Measurements from ENCODE around the gene MRPS23. TPM values are rescaled to one million over a fixed set of nuclear protein-coding genes. Genes with fewer than 3 reads are reported as not detected.
A peak's percentile ranks its signal among the peaks of the same experiment; 100 is the strongest.

Gene MRPS23
- total and polyA plus RNA-seq, 2 experiments from 2014 or later, result 33.4 to 61.1 TPM

DNA sequence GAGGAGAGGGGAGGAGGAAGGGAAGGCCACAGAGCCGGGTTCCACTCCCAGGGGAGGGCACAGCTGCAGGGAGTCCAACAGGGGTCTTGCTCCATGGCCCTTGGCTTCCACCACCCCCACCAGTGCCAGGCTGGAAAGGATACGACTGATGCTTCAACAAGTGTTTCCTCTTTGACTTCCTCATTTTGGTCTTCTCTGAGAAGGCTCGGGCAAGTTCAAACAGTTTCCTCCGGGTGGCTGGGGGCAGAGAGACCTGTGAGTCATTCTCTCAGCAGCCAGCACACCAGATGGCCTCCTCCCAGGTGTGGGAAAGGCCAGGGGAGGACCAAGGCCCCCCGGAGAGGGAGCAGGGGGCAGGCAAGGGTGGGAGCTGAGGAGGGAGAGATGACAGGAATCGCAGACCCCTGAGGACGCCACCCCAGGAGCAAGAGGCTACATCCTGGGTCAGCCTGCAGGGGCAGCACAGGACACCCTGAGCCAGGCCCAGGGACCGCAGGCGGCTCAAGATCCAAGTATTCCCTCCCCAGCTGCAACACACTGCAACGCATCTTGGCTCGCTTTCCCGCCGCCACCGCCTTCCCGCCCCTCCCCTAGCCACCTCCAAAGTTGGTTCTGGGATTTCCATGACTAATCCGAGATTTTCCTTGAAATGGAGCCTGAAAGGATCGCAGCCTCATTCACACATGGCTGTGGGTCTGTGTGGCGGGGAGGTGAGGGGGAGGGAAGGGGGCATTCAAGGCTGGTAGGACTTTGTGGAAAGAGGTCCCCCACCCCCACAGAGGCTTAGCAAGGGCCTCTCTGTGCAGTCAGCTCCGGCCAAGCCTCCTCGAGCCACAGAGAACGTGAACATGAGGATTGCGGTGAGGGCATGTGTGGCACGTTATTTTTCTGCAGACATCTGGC is 18.4 kb upstream of the MRPS23 start:
- peak overlapping the region; percentile 75 for H3K27ac ChIP-seq
- H2AFZ ChIP-seq, result no peak overlapping the region
- in situ Hi-C loops (cut with MboI), result no loop called here
- TF ChIP-seq EZH2 (IDR thresholded peaks at IDR 0.05; ENCODE audit: insufficient read depth, poor library complexity, severe bottlenecking) (no peak), EZH2phosphoT487 (IDR thresholded peaks at IDR 0.05; ENCODE audit: insufficient read depth, low read depth) (no peak)
- no peaks in the 10 kb centered on the region for H3K79me2 ChIP-seq (ENCODE audit: insufficient read depth)
- WGBS, 2 experiments (ENCODE audit: low coverage in 1 of 2, low lambda C conversion rate in 2 of 2, missing lambda C conversion rate in 2 of 2), result 9 to 13% methylated on average over 21 to 23 of the region's 23 CpGs
- no peaks in the 10 kb centered on the region for H3K9me3 ChIP-seq (ENCODE audit: low read depth)
- H3K36me3 ChIP-seq (ENCODE audit: low read depth), result no peaks in the 10 kb centered on the region
- peak overlapping the region; percentile 77 for H3K4me2 ChIP-seq (ENCODE audit: unreplicated experiment)
- no peaks in the 10 kb centered on the region for H3K9me2 ChIP-seq (ENCODE audit: insufficient read depth)
- H3K4me3 ChIP-seq, result no peak overlapping the region
- H3K4me1 ChIP-seq (ENCODE audit: insufficient read depth), result peaks cover 40% of the 10 kb centered on the region
- peak; percentile 92 for DNase-seq
- H4K20me1 ChIP-seq (ENCODE audit: insufficient read depth), result no peaks in the 10 kb centered on the region
- H3K27me3 ChIP-seq (replicated peaks; ENCODE audit: insufficient read depth), result no peaks in the 10 kb centered on the region
- H3K9ac ChIP-seq, result peak overlapping the region; percentile 43
- peaks cover 29% of the 10 kb centered on the region for H3F3A ChIP-seq (ENCODE audit: insufficient read depth)

DNA sequence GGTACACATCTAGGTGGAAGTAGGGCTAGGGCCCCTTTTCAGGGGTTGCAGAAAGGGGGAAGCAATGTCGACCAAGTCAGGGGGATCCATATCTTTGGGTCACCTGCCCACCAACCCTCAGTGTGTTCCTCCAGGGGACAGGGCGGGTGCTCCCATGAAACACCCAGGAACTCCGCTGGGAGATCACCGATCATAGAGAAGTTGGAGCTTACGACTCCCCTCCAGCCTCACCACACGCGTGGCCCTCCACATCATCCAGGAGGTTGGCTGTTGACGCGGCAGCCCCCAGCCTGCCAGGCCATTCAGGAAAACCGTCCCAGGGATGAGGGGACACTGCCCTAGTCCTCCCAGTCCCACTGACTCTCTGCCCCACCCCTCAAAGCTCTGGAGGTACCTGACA is 17.3 kb upstream of the MRPS23 start:
- in situ Hi-C loops (cut with MboI), result no loop called here
- Histone ChIP-seq H3K27ac (no peak overlapping the region), H3K9ac (0 out of 2 replicates have a peak overlapping the region, but pooled peaks have one; percentile 43), H3K9me3 (ENCODE audit: low read depth) (no peaks in the 10 kb centered on the region), H3F3A (ENCODE audit: insufficient read depth) (peaks cover 29% of the 10 kb centered on the region), H2AFZ (no peak overlapping the region), H3K79me2 (ENCODE audit: insufficient read depth) (no peaks in the 10 kb centered on the region), H3K4me1 (ENCODE audit: insufficient read depth) (peaks cover 38% of the 10 kb centered on the region), H3K36me3 (ENCODE audit: low read depth) (no peaks in the 10 kb centered on the region), H3K4me2 (ENCODE audit: unreplicated experiment) (no peak overlapping the region), H4K20me1 (ENCODE audit: insufficient read depth) (no peaks in the 10 kb centered on the region), H3K4me3 (no peak overlapping the region), H3K9me2 (ENCODE audit: insufficient read depth) (no peaks in the 10 kb centered on the region), H3K27me3 (replicated peaks; ENCODE audit: insufficient read depth) (no peaks in the 10 kb centered on the region)
- TF ChIP-seq EZH2 (IDR thresholded peaks at IDR 0.05; ENCODE audit: insufficient read depth, poor library complexity, severe bottlenecking) (no peak), EZH2phosphoT487 (IDR thresholded peaks at IDR 0.05; ENCODE audit: insufficient read depth, low read depth) (no peak)
- 92 to 94% methylated on average over 8 to 10 of the region's 10 CpGs for WGBS, 2 experiments (ENCODE audit: low coverage in 1 of 2, low lambda C conversion rate in 2 of 2, missing lambda C conversion rate in 2 of 2)
- DNase-seq, result no peak

DNA sequence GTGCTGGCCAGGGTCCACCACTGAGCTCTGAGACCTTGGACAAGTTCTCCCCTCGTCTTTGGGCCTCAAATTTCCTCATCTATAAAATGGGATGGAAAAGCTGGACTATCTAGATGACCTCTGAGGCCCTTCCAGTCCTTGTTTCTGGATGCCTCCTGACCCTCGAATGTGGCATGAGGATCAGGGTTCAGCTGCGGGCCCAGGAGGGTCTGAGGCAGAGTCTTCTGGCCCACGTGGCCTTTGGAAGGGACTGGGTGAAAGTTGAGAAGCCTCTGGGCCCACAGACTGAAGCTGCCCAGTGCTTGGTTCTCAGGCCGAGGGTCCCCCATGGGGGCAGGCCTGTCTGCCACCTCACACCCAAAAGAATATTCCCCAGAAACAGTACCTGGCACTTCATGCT is 16.9 kb upstream of the MRPS23 start:
- no peaks in the 10 kb centered on the region for H3K9me2 ChIP-seq (ENCODE audit: insufficient read depth)
- no peak overlapping the region for H3K4me2 ChIP-seq (ENCODE audit: unreplicated experiment)
- H3K79me2 ChIP-seq (ENCODE audit: insufficient read depth), result no peaks in the 10 kb centered on the region
- in situ Hi-C loops (cut with MboI), result no loop called here
- H3K27me3 ChIP-seq (replicated peaks; ENCODE audit: insufficient read depth), result no peaks in the 10 kb centered on the region
- 93 to 96% methylated on average over 5 of the region's 5 CpGs for WGBS, 2 experiments (ENCODE audit: low coverage in 1 of 2, low lambda C conversion rate in 2 of 2, missing lambda C conversion rate in 2 of 2)
- H4K20me1 ChIP-seq (ENCODE audit: insufficient read depth), result no peaks in the 10 kb centered on the region
- H3K9me3 ChIP-seq (ENCODE audit: low read depth), result no peaks in the 10 kb centered on the region
- H3K4me3 ChIP-seq, result no peak overlapping the region
- peaks cover 39% of the 10 kb centered on the region for H3K4me1 ChIP-seq (ENCODE audit: insufficient read depth)
- TF ChIP-seq EZH2phosphoT487 (IDR thresholded peaks at IDR 0.05; ENCODE audit: insufficient read depth, low read depth) (no peak), EZH2 (IDR thresholded peaks at IDR 0.05; ENCODE audit: insufficient read depth, poor library complexity, severe bottlenecking) (no peak)
- H3K36me3 ChIP-seq (ENCODE audit: low read depth), result no peaks in the 10 kb centered on the region
- H3K27ac ChIP-seq, result no peak overlapping the region
- H2AFZ ChIP-seq, result no peak overlapping the region
- H3K9ac ChIP-seq, result no peak overlapping the region
- no peak for DNase-seq
- H3F3A ChIP-seq (ENCODE audit: insufficient read depth), result peaks cover 29% of the 10 kb centered on the region

DNA sequence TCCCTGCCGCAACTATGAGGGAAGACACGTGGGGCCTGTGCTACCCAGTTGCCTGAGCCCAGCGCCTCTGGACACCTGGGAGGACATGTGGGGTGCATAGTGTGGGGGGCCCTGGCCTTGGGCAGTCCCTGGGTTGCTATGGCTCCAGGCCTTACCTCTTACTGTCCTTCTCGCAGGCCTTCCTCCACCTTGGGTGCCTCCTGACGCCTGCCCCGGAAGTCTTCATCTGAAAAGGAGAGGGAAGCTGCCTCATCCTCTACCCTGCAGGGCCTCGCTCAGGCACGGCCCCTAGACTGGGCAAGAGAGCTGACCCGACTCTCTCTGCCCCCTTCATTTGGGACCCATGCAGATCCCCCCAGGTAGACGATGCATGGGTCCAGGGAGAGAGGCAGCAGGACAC is 16.5 kb upstream of the MRPS23 start:
- H3K4me1 ChIP-seq (ENCODE audit: insufficient read depth), result peaks cover 42% of the 10 kb centered on the region
- no peaks in the 10 kb centered on the region for H3K79me2 ChIP-seq (ENCODE audit: insufficient read depth)
- H3K9me3 ChIP-seq (ENCODE audit: low read depth), result no peaks in the 10 kb centered on the region
- H4K20me1 ChIP-seq (ENCODE audit: insufficient read depth), result no peaks in the 10 kb centered on the region
- H3K9ac ChIP-seq, result no peak overlapping the region
- no peaks in the 10 kb centered on the region for H3K27me3 ChIP-seq (replicated peaks; ENCODE audit: insufficient read depth)
- 95 to 98% methylated on average over 10 of the region's 10 CpGs for WGBS, 2 experiments (ENCODE audit: low coverage in 1 of 2, low lambda C conversion rate in 2 of 2, missing lambda C conversion rate in 2 of 2)
- no peaks in the 10 kb centered on the region for H3K9me2 ChIP-seq (ENCODE audit: insufficient read depth)
- no peak overlapping the region for H2AFZ ChIP-seq
- in situ Hi-C loops (cut with MboI), result no loop called here
- H3K36me3 ChIP-seq (ENCODE audit: low read depth), result no peaks in the 10 kb centered on the region
- TF ChIP-seq EZH2phosphoT487 (IDR thresholded peaks at IDR 0.05; ENCODE audit: insufficient read depth, low read depth), result no peak
- TF ChIP-seq EZH2 (IDR thresholded peaks at IDR 0.05; ENCODE audit: insufficient read depth, poor library complexity, severe bottlenecking), result no peak
- H3K4me2 ChIP-seq (ENCODE audit: unreplicated experiment), result no peak overlapping the region
- no peak overlapping the region for H3K4me3 ChIP-seq
- H3K27ac ChIP-seq, result no peak overlapping the region
- peaks cover 29% of the 10 kb centered on the region for H3F3A ChIP-seq (ENCODE audit: insufficient read depth)
- no peak for DNase-seq
